K562 (cell line): ENCODE data around the gene GPR37L1. TPM values are rescaled to one million over a fixed set of nuclear protein-coding genes. Genes with fewer than 3 reads are reported as not detected.
A peak's percentile ranks its signal among the peaks of the same experiment; 100 is the strongest.

Experiments used
- BACH1 ChIP-seq: fragments of 200-800 bp; sonication (Bioruptor generic); IDR thresholded peaks from 2 replicates; pipeline ENCODE4 v1.6.1; 2016; ENCODE audit warnings: missing genetic modification characterization, missing compliant biosample characterization
- ETV6 ChIP-seq, 3 experiments: fragments of 150-350 bp in 1 of 3; sonication (generic) in 1 of 3; formaldehyde crosslinking in 1 of 3; IDR thresholded peaks; 2 replicates each; pipeline versions ENCODE4 v1.6.1 to v1.8.0; 2014 to 2022; ENCODE audit warnings: borderline replicate concordance in 2 of 3, low read depth in 2 of 3, antibody characterized with exemption in 1 of 3, low read length in 1 of 3, mild to moderate bottlenecking in 1 of 3, missing genetic modification reagents in 1 of 3
- FOXM1 ChIP-seq, 2 experiments: fragments of 450-650 bp in 1 of 2; sonication (generic) in 1 of 2; formaldehyde crosslinking in 1 of 2; IDR thresholded peaks; 2 replicates each; pipeline versions ENCODE4 v1.6.1 to v1.9.0; 2017 to 2022; ENCODE audit warnings: low read depth in 2 of 2, mild to moderate bottlenecking in 2 of 2, missing genetic modification reagents in 1 of 2, moderate library complexity in 1 of 2
- GATAD2B ChIP-seq: fragments of 450-650 bp; IDR thresholded peaks from 2 replicates; pipeline ENCODE4 v1.6.1; 2017; ENCODE audit warnings: mild to moderate bottlenecking, borderline replicate concordance
- KDM4B ChIP-seq, 2 experiments: fragments of 450-650 bp in 1 of 2; sonication (generic) in 1 of 2; IDR thresholded peaks; 2 replicates each; pipeline ENCODE4 v1.6.1; 2016 to 2017; ENCODE audit warnings: borderline replicate concordance in 2 of 2, antibody characterized with exemption in 1 of 2, low read depth in 1 of 2, mild to moderate bottlenecking in 1 of 2
- NFRKB ChIP-seq: fragments of 450-650 bp; IDR thresholded peaks from 2 replicates; pipeline ENCODE4 v1.6.1; 2016; ENCODE audit warnings: low read depth
- SMAD1 ChIP-seq: fragments of 150-350 bp; IDR thresholded peaks from 2 replicates; pipeline ENCODE4 v1.6.1; 2014; ENCODE audit warnings: low read length, low read depth; ENCODE audit not compliant: partially characterized antibody
- TAF15 ChIP-seq: fragments of 200-400 bp; formaldehyde crosslinking; IDR thresholded peaks from 2 replicates; pipeline ENCODE4 v1.6.1; 2017; ENCODE audit warnings: mild to moderate bottlenecking, low read depth, low read length, moderate library complexity
- ZNF232 ChIP-seq: sonication (generic); formaldehyde crosslinking; IDR thresholded peaks from 2 replicates; pipeline ENCODE4 v1.8.0; 2022; ENCODE audit warnings: mild to moderate bottlenecking, missing genetic modification reagents
- ZNF384 ChIP-seq: IDR thresholded peaks from 2 replicates; pipeline ENCODE4 v1.6.1; 2012; ENCODE audit warnings: low read depth, low read length, improper control_type of control experiment
- ZNF644 ChIP-seq: fragments of 200-800 bp; sonication (Bioruptor generic); IDR thresholded peaks from 2 replicates; pipeline ENCODE4 v1.6.1; 2016; ENCODE audit warnings: low read depth, missing genetic modification characterization, missing compliant biosample characterization
- ZNF668 ChIP-seq: fragments of 250-450 bp; sonication (Bioruptor Pico); IDR thresholded peaks from 2 replicates; pipeline ENCODE4 v1.8.0; 2022; ENCODE audit warnings: mild to moderate bottlenecking, inconsistent platforms
- polyA plus RNA-seq, 8 experiments: library from polyadenylated mRNA; depleted of rRNA in 4 of 8; stranded (reverse) in 5 of 8; unstranded in 3 of 8; fragments of >200 nt; fragmentation: Nextera tagmentation in 2 of 8; fragmentation: Illumina TruSeq in 1 of 8; extraction: Ambion mirVana in 2 of 8; extraction: Trizol in 1 of 8; gene quantifications; 2 replicates each; pipeline versions ENCODE4 v1.2.1 to v1.2.3, GENCODE V29; 2011 to 2014; ENCODE audit warnings: inconsistent platforms in 1 of 8, missing spikeins in 1 of 8
- total RNA-seq, 7 experiments: library from RNA; depleted of rRNA in 6 of 7; stranded (reverse); fragments of >200 nt in 6 of 7; fragmentation: Illumina TruSeq in 2 of 7; extraction: Trizol in 2 of 7; gene quantifications; 2 replicates each; pipeline versions ENCODE4 v1.2.1 to v1.2.3, GENCODE V29; 2011 to 2021; ENCODE audit warnings: low replicate concordance in 1 of 7
- TF ChIP-seq, protein P1 (sequence below): fragments of 450-650 bp; IDR thresholded peaks from 2 replicates; pipeline ENCODE4 v1.6.1; 2017; ENCODE audit warnings: antibody characterized with exemption
- TF ChIP-seq, protein P2 (sequence below): IDR thresholded peaks from 2 replicates; pipeline ENCODE4 v1.6.1; 2014; ENCODE audit warnings: antibody characterized with exemption
- TF ChIP-seq, protein P3 (sequence below), 2 experiments: fragments of 450-650 bp in 1 of 2; IDR thresholded peaks; 2 replicates each; pipeline ENCODE4 v1.6.1; 2011 to 2017; ENCODE audit warnings: low read depth in 2 of 2, antibody characterized with exemption in 1 of 2, borderline replicate concordance in 1 of 2, low read length in 1 of 2, mild to moderate bottlenecking in 1 of 2, mixed read lengths in 1 of 2; ENCODE audit not compliant: control insufficient read depth in 1 of 2

The GPR37L1 gene
- total and polyA plus RNA-seq, 9 of the 15 experiments (the other 6 are each of a cell fraction or from before 2014, with no cell fraction given), result not detected

DNA sequence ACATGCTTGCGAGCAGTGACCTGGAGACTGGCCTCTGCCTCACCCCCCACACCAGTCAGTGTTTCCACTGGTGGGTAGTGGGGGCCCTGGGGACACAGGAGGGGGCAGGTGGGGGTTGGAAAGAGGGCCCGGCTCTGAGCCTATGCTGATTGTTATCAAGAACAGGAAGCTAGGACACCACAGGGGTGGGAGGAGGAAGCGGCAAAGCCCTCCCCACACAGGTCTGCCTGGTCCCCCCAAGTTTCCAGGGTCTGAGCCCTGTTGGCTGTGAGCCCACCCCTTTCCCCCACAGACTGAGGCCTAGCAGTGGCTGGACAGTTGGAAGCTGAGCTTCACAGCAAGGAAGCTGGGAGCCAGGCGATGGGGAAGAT, 39.3 kb downstream of the GPR37L1 start (continued):
- TF ChIP-seq, protein P1, sequence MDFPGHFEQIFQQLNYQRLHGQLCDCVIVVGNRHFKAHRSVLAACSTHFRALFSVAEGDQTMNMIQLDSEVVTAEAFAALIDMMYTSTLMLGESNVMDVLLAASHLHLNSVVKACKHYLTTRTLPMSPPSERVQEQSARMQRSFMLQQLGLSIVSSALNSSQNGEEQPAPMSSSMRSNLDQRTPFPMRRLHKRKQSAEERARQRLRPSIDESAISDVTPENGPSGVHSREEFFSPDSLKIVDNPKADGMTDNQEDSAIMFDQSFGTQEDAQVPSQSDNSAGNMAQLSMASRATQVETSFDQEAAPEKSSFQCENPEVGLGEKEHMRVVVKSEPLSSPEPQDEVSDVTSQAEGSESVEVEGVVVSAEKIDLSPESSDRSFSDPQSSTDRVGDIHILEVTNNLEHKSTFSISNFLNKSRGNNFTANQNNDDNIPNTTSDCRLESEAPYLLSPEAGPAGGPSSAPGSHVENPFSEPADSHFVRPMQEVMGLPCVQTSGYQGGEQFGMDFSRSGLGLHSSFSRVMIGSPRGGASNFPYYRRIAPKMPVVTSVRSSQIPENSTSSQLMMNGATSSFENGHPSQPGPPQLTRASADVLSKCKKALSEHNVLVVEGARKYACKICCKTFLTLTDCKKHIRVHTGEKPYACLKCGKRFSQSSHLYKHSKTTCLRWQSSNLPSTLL, result no peak
- TF ChIP-seq ZNF668, result no peak
- TF ChIP-seq, protein P2, sequence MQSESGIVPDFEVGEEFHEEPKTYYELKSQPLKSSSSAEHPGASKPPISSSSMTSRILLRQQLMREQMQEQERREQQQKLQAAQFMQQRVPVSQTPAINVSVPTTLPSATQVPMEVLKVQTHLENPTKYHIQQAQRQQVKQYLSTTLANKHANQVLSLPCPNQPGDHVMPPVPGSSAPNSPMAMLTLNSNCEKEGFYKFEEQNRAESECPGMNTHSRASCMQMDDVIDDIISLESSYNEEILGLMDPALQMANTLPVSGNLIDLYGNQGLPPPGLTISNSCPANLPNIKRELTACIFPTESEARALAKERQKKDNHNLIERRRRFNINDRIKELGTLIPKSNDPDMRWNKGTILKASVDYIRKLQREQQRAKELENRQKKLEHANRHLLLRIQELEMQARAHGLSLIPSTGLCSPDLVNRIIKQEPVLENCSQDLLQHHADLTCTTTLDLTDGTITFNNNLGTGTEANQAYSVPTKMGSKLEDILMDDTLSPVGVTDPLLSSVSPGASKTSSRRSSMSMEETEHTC, result no peak
- TF ChIP-seq BACH1 (tag), result 0 out of 2 replicates have a peak, but pooled peaks have one; percentile 42
- no peak; the same call in 1 of the 2 replicates for TF ChIP-seq GATAD2B
- no peak for TF ChIP-seq ZNF384
- TF ChIP-seq ZNF644 (tag), result peak; percentile 79; the same call in 1 of the 2 replicates
- TF ChIP-seq, protein P3, sequence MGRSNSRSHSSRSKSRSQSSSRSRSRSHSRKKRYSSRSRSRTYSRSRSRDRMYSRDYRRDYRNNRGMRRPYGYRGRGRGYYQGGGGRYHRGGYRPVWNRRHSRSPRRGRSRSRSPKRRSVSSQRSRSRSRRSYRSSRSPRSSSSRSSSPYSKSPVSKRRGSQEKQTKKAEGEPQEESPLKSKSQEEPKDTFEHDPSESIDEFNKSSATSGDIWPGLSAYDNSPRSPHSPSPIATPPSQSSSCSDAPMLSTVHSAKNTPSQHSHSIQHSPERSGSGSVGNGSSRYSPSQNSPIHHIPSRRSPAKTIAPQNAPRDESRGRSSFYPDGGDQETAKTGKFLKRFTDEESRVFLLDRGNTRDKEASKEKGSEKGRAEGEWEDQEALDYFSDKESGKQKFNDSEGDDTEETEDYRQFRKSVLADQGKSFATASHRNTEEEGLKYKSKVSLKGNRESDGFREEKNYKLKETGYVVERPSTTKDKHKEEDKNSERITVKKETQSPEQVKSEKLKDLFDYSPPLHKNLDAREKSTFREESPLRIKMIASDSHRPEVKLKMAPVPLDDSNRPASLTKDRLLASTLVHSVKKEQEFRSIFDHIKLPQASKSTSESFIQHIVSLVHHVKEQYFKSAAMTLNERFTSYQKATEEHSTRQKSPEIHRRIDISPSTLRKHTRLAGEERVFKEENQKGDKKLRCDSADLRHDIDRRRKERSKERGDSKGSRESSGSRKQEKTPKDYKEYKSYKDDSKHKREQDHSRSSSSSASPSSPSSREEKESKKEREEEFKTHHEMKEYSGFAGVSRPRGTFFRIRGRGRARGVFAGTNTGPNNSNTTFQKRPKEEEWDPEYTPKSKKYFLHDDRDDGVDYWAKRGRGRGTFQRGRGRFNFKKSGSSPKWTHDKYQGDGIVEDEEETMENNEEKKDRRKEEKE (IDR thresholded peaks at IDR 0.05; ENCODE audit: borderline replicate concordance in 1 of 2, control insufficient read depth in 1 of 2, low read depth in 2 of 2, low read length in 1 of 2), result no peak
- TF ChIP-seq ZNF232 (CRISPR knock-in tag), result no peak
- TF ChIP-seq SMAD1, result peak; percentile 38
- peak in 1 of 2 experiments; percentile 32; a peak in 1 of 4 replicates for TF ChIP-seq KDM4B (IDR thresholded peaks at IDR 0.05; ENCODE audit: borderline replicate concordance in 2 of 2, low read depth in 1 of 2)
- peak; percentile 61 to 79; a peak in 2 of 4 replicates for TF ChIP-seq ETV6 (IDR thresholded peaks at IDR 0.05; ENCODE audit: borderline replicate concordance in 1 of 2, low read depth in 2 of 2, low read length in 1 of 2)
- no peak for TF ChIP-seq ETV6 (CRISPR knock-in tag; IDR thresholded peaks at IDR 0.05; ENCODE audit: borderline replicate concordance)
- no peak; the same call in 1 of the 2 replicates for TF ChIP-seq FOXM1 (IDR thresholded peaks at IDR 0.05; ENCODE audit: low read depth)
- TF ChIP-seq FOXM1 (CRISPR knock-in tag; IDR thresholded peaks at IDR 0.05; ENCODE audit: low read depth), result no peak
- 0 out of 2 replicates have a peak, but pooled peaks have one; percentile 17 for TF ChIP-seq NFRKB
- no peak for TF ChIP-seq TAF15
